GM19025 (cell line): ENCODE results near the gene NRCAM.
A peak's percentile ranks its signal among the peaks of the same experiment; 100 is the strongest.

Experiments
- ATAC-seq: cut with Tn5 transposase; IDR thresholded peaks from one replicate; pipeline ENCODE4 v1.9.1; 2021; ENCODE audit warnings: mild to moderate bottlenecking, low read depth, moderate library complexity; ENCODE audit not compliant: unreplicated experiment

The NRCAM gene

DNA sequence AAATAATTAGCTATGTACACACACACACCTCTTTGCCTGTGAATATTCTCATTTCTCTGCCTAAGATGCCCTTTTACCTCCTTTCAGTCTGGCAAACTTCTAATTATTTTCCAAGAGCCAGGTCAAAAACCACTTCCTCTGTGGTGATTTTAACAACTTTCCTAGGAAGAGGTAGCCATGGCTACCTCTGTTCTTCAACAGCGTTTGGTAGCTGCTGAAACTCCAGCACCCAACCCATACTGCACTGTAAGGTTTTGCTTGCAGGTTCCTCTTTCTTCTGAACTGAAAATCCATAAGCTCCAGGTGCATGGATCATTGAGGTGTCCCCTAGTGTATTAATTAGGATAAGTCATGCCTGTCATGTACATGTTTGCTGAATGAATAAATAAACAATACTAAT is 25.6 kb downstream of the NRCAM start:
- no peak for ATAC-seq

DNA sequence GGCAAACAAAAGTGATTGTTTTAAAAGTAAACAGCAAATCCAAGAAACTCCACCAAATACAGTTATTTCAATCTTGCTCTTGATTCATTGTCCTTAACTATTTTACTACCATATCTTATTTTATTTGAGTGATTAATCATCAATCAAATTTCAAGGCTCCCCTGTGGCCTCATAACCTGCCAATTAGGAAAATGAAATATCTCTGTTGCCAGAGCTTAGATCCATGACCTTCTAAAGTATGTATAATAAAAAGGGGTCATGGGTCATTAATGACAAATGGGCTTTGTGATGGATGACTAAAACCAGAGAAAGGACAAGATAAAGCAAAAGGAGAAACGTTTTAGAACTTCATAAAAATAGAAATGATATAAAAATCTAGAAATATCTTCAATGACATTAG is 28.5 kb downstream of the NRCAM start:
- ATAC-seq, result no peak

DNA sequence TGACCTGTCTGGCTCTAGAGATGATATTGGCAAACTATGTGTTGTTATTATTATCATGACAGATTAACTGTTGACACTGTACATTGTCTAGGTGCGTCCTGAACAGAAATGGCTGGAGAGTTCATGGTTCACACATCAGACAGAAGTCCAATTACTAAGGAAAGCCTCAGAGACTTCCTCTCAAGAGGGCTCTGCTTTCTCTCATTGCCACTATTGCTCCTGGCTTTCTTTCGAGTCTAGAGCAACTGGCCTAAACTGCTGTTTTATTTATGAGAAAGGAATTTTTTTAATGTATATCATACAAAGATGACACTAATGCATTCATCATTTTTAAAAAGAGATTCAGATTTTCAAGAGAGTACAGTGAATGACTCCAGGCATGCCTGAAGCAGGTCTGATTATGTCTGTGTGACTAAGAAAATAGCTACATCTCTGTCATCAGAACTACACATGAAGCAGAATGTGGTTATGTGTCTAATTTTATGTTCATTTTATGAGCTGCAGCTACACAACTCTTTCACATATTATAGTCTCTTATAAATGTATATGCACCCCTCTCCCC is 30.4 kb downstream of the NRCAM start:
- no peak for ATAC-seq

DNA sequence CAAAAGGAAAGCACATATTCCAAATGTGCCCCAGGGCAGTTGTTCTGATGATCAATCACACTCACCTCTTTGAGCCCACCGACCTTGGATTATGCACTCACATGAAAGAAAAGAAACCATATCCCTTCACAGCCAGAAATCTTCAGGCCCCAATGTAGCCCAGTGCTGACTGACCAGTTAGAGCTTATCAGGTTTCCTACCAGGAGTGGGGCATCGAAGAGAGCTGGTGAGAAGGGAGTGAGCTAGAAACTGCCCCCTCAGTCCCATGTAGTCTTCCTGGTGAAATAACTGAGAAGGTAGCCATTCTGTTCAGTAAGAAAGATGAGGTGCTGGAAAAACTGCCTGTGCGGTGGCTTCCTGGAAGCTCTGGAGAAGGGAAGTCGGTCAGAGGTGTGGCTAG is 32.2 kb downstream of the NRCAM start:
- ATAC-seq, result no peak

DNA sequence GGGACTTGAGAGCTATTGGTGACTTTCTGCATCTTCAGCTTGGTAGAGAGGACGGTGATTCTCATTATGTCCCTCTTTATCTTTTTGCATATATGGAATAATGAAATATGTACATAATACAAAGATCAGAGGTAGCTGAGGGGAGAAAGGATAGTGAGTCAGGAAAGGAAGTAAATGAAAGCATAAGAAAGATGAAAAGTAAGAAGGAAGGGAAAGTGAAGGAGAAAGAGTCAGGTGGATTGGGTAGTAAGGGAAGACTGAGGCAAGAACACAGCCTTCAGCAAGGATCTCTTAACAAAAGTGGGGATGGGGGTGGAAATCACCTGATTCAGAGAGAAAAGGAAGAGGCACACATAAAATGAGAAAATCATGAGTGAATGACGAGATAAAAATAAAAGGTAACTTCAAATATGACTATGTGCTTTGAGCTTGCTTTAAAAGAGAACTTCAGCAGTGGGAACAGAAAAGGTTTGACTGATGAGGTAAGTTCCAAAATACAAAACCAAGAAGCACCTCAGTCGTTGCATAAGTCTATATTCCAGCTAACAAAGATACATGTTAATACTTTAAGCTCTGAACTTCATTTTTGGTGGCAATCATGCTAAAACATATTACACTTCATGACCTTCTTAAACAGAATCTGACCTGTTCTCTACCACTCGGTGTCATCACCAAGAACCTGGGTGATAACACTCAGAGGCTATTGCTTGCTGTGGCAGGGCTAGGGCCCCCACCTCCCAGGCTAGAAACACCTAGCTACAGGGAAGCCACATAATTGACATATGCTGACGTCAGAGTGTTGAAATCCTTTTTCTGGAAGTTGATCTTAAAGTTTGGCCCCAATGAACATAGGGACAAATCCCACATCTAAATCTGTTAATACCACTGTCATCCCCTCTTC is 32.9 kb downstream of the NRCAM start:
- no peak for ATAC-seq

DNA sequence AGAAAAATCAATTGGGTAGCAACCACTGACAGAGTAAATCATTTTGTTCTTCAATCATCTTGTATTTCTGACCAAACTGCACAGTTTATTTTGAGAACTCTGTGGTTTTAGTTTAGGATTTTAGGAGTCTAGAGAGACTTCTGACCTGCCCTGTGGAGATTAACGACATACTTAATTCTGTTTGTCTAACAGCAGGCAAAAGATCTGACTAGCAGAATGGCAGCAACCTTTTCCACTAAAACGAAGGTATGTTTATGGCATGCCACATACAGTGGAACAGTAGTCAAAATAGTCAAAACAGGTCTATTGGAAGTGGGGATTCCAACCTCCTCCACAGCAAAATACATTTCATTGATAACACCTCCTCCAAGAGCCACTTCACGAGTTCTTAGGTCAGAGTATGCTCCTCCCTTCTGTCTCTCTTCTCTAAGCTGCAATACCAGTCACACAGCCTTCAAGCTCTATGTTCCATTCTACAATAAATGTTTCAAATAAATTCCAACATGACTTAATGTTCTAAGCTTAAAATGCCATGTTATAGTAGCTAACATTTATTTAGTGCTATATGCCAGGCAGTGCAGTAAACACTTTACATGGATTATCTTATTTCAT is 34.4 kb downstream of the NRCAM start:
- ATAC-seq, result no peak

DNA sequence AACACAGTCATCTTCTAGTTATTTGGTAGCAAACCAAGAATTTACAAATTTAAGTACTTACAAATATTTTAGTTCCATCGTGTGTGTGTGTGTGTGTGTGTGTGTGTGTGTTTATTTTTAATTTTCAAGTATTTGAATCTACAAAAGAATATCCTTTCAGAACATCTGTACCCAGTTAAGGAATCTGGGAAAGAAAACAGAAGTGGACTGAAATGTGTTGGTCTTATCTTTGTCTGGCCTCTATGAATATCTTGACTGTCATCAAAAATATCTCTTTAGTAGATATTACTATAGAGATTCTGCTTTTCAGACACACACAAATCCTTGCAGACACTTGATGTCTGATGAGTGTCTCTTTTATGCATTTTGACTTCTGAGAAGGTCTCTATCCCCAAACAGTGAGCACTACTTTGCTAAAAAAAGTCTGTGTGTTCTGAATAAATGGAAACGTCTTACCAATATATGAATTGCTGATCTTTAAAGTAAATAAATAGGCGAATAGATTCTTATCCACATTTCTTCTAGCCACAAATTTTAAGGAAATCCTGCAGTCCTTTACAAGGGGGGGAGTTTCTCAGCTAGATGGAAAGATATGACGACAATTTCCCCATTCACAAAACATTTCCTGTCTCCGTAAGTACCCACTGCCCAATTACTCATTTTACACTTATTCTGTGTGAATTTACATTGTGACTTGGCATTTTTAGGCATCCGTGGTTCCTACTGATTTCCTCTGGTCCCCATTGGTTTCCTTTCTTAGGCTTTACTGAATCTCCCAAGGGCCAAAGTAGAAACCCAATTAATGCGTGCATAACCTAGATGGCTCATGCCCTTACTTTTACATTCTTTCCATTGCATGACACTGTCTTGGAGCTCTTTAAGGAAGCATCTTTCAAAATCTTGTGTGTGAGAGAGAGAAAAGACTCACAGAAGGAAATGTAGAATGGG is 36.0 kb downstream of the NRCAM start:
- ATAC-seq, result no peak

DNA sequence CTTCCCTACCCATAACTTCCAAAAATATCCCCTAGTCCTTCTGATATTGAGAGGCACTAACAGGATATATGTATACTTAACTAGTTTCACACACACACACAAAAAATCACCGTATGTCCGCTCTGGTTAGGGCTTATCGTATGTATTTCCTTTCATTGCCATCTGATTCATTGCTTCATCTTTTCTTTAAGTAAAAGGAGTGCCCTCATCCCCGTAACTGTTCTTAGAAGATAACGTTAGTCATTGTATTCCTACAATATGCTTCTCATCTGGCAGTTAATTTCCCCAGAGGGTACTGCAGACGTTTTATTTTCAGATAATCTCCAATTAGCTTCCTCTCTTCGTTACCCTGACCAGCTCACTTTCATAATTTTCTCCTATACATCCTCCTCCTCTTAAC is 37.3 kb downstream of the NRCAM start:
- no peak for ATAC-seq

DNA sequence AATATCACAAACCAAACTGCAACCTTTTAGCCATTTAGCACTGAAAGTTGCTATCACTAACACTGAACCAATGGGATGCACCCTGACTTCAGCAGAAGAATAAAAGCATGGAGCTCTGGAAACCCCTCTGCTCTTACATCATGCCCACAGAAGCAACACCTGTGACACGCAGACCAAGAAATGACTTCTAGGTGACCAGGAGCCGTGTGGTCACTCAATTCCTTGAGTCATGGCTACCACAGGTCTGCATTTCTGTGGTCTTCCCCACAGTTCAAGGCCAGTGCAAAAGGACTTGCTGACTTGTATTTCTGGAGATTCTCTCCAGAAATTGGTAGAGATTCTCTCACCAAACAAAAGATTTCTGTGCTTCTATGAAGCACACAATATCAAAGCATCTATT is 38.3 kb downstream of the NRCAM start:
- no peak for ATAC-seq

DNA sequence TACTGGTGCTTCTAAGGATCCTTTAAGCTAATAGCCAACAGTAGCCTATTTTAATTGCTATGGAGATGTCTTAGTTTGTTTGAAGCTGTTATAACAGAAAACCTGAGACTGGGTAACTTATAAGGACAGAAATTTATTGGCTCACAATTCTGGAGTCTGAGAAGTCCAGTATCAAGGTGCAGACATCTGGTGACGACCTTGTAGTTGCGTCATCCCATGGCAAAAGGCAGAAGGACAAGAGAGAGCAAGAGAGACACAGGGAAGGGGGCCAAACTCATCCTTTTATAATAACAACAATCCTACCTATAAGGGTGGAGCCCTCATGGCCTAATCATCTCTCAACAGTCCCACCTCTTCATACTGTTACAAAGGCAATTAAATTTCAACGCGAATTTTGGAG is 39.1 kb downstream of the NRCAM start:
- ATAC-seq, result no peak

DNA sequence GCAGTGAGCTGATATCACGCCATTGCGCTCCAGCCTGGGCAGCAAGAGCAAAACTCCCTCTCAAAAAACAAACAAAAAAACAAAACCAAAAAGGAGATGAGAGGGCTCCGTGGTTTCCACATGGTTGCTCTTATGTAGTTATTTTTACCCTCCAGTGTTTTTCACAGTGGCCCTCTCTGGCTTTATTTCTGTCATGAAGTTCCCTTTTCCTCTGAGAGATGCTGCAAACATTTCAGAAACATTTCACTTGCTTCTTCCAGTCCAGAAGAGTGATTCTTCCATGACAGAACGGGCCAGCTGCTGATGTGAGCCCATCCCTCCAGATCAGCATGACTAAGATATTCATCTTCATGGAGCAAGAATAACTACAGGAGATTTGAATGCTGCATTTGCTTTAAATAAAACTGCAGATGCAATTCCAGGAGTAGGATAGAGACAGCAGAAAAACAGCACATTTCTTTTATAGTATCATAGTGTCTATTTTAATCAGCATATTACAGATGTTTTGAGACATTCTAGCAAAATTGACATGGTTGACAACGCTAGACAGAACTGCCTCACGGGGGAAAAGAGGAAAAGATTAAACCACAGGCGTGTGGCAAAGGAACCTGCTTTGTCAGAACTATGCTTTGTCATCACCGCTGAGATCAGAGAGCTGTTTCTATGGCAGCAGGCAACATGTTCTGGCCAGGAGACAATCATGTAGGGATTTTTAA is 40.3 kb downstream of the NRCAM start:
- peak; percentile 80 for ATAC-seq

DNA sequence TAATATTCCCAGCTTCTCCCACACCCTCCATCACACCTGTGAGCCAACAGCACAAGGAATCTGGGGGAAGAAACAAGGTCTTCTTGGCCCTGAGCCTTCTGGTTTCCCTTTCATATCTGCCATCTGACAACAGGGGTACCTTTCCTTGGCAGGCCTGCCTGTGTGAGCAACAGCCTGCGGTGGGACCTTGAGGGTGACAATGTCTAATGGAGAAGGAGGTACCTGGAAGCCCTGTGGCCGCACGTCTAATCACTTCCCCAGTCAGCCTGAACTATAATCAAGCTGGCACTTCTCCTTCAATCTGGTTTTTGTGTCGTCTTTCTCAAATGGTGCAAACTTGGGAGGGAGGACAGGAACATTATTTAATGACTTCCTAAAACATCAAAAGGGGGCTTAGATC is 41.2 kb downstream of the NRCAM start:
- no peak for ATAC-seq

DNA sequence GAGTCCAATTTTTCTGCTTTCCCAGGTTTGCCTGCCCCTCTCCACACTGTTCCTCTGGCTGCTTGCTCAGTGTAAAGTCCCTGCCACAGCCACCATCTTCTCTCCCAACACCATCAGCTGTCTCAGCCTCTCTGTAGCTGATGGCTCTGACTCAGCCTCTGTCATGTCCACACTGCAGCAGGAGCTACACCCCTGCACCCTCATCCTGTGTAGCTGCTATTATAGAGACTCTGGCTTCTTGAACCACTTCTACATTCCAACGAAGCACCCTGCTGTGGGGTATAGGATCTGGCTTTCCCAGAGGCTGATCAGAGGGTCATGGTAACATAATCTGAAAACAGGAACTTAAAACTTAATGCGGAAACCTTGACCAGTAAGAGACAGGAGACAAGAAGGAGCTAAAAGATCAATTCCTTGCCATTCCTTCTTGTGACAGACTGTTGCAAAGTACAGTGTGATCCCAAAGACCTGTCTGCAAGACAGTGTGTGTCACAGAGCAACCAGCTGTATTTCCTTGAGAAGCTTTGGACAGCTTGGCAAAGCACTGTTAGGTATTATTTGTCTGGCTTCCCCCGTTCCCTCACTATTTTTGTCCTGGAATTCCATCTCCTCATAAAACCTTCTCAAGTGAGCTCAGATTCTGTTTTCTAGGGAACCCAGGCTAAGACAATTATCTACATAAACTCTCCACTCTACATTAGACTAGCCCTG is 42.3 kb downstream of the NRCAM start:
- no peak for ATAC-seq

DNA sequence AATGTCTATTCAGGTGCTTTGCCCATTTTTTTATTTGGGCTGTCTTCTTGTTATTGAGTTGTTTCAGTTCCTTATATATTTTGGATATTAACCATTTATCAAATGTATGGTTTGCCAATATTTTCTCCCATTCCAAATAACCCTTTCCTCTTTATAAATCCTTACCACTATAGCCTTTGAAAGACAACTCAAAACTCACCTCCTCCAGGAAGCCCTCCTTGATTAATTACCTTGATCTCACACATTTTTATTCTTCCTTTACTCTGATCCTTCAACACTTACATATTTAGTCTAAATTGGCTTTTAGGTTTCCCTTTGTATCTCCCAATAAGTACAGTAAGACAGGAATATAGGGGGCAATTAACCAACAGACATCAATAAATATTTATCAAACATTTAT is 42.9 kb downstream of the NRCAM start:
- no peak for ATAC-seq

DNA sequence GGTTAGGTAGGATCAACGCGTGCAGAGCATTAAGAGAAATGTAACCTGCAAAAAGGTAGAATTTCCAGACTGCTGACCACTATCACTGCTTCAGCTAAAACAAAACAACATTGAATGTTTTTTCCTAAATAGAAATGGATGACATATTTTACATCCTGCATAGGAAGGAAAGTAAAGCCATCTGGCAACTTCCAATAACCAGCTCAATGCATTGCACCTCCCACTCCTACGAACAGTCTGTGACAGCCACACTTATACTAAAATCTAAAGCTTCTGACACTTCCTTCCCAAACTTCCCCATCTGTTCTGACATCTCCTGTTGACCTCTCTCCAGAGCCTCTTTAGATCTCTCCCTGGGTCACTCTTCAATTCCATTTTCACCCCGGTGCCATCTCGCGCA is 47.1 kb downstream of the NRCAM start:
- ATAC-seq, result no peak

DNA sequence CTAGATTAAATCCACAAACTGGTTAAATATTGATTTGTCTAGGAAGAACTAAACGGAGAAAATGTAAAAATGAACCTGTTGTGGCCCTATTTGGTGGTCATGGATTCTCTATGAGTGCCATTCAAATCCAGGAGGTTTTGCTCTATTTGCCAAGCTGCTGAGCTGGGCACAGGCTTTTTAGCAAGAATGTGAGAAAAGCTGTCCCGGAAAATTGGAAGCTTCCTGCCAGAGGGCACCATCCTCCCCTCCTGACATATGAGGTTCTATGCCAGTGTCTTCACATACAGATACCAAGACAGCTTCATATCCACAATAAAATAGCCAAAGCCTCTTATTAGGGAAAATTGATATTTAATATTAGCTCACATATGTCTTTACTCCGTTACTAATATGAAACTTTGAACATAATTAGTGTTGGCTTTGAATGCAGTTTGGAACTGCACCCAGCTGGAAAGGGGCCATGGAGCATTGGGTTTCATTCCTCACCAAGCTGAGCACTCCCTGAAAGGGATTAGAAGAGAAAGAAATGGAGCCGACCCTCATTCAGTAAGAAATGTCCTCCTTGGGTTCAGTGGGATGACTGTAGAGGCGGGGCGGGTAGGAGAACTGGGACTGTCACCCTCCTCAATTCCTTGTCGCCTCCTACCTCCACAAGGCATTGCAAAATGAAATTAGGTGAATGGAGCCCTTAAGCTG is 47.8 kb downstream of the NRCAM start:
- ATAC-seq, result no peak

DNA sequence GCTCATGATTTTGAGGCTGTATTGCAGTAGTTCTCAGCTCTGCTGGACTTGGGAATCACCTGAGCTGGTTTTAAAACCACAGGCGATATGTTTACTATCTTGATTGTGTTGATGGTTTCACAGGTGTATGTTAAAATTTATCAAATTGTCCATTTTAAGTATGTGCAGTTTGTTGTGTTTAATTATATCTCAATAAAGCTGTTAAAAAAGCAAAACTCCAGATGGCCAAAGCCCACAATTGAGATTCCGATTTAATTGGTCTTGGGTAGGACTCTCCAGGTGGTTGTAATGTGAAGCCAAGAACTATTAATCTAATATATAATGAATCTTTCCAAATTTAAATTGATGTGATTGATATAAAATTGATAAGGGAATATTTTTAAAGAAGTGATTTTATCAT is 48.6 kb downstream of the NRCAM start:
- ATAC-seq, result no peak

DNA sequence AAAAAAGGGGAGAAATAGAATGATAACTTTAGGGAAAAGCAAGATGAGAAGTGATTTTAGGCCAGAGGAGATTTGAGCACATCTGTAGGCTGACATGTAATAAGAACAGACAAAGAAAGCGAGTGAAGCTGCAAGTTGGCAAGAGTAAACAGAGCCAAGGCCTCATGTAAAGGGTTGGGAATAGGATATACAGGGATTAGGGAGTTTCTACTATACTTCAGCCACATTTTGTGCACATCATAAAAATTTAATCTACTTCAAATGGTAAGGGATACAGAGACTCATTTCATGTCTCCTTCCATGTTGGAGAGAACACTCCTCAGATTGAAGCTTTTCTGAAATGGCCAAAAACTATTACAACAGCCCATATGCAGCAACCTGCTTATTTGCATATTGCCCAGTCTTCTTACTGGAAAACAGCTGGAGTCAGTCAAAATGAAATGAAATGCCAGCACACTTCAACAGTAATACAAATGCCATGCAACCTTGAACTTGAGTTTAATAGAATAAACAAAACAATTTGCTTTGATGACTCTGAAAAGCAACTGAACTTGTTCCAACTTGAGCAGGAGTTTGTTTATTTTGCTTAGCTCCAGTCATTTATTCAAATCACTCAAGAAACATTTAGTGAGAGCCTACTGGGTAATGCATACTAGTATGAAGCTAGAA is 49.9 kb downstream of the NRCAM start:
- ATAC-seq, result no peak
